ENCODE data around the gene FAM111B.
"Not testable (repeated sequence)": the region's sequence is repeated elsewhere in the genome, so short reads cannot be mapped to it uniquely, and the experiment has no call there.

DNA sequence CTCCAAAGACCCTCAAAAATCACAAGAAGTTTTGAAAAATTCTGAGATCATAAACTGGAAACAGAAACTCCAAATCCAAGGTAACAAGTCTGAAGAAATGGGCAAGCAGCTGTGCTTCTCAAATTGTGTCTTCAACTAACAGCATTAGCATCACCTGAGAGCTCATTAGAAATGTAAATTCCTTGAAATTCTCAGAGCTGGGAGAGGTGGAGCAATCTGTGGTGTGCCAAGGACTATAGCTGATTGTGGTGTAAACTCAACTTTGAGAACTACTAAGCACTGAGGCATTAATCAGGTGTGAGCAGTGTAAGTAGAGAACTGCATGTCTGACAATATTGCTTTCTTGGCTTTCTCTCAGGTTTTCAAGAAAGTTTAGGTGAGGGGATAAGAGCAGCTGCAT is 13.5 kb upstream of the FAM111B start:
- TF ChIP-seq, protein P1, sequence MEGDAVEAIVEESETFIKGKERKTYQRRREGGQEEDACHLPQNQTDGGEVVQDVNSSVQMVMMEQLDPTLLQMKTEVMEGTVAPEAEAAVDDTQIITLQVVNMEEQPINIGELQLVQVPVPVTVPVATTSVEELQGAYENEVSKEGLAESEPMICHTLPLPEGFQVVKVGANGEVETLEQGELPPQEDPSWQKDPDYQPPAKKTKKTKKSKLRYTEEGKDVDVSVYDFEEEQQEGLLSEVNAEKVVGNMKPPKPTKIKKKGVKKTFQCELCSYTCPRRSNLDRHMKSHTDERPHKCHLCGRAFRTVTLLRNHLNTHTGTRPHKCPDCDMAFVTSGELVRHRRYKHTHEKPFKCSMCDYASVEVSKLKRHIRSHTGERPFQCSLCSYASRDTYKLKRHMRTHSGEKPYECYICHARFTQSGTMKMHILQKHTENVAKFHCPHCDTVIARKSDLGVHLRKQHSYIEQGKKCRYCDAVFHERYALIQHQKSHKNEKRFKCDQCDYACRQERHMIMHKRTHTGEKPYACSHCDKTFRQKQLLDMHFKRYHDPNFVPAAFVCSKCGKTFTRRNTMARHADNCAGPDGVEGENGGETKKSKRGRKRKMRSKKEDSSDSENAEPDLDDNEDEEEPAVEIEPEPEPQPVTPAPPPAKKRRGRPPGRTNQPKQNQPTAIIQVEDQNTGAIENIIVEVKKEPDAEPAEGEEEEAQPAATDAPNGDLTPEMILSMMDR (IDR thresholded peaks at IDR 0.05): not testable (repeated sequence)
- not testable (repeated sequence) for TF ChIP-seq POLR2A (IDR thresholded peaks at IDR 0.05)

Data from Peyer's patch (tissue), 4 donors.